ENCODE data around the gene NME4. TPM values are rescaled to one million over a fixed set of nuclear protein-coding genes. Genes with fewer than 3 reads are reported as not detected.
"Not testable (repeated sequence)": the region's sequence is repeated elsewhere in the genome, so short reads cannot be mapped to it uniquely, and the experiment has no call there.

Gene NME4
- polyA plus RNA-seq (2013, experiment 1 of 4) = 279 TPM
- 259 TPM for polyA plus RNA-seq (2013, experiment 2 of 4)
- 305 TPM for polyA plus RNA-seq (2013, experiment 3 of 4)
- 341 TPM for polyA plus RNA-seq (2013, experiment 4 of 4)

GRCh38 chr16:397135-397661 lies at the start of gene NME4:
NME4 (plus strand) TSS chr16:397199; CDS start chr16:397223, 24 bp downstream.
- H3K27ac ChIP-seq (ENCODE audit: insufficient read depth, low read depth, low read length, poor library complexity, severe bottlenecking) = peak within 1 kb of the TSS; percentile 77

GRCh38 chr16:347203-347602 lies 49.8 kb upstream of the NME4 start:
- WGBS, 2 experiments = 91 to 94% methylated on average over 6 of the region's 6 CpGs
- H3K27ac ChIP-seq (ENCODE audit: insufficient read depth, low read depth, low read length, poor library complexity, severe bottlenecking) = no peak overlapping the region
- H3K36me3 ChIP-seq (ENCODE audit: control insufficient read depth, insufficient read depth, low read length) = peaks cover 8% of the 10 kb centered on the region

More at GRCh38 chr16:397135-397661, at the start of gene NME4:
- H3K4me3 ChIP-seq (ENCODE audit: insufficient read depth, low read depth, low read length) = peak within 1 kb of the TSS; percentile 69
- no peaks in the 10 kb centered on the region for H3K27me3 ChIP-seq (ENCODE audit: control insufficient read depth, insufficient read depth, low read length, poor library complexity, severe bottlenecking)
- no peaks in the 10 kb centered on the region for H3K9me3 ChIP-seq (ENCODE audit: control insufficient read depth, low read length)
- WGBS, 2 experiments = 1% methylated on average over 69 to 71 of the region's 75 CpGs
- peaks cover 8% of the 10 kb centered on the region for H3K4me1 ChIP-seq (ENCODE audit: control insufficient read depth, insufficient read depth, low read length)
- H3K36me3 ChIP-seq (ENCODE audit: control insufficient read depth, insufficient read depth, low read length) = peaks cover 5% of the 10 kb centered on the region

GRCh38 chr16:348495-348894 lies 48.5 kb upstream of the NME4 start:
- not testable (repeated sequence) for H3K27ac ChIP-seq (ENCODE audit: insufficient read depth, low read depth, low read length, poor library complexity, severe bottlenecking); H3K27me3 ChIP-seq (ENCODE audit: control insufficient read depth, insufficient read depth, low read length, poor library complexity, severe bottlenecking); H3K36me3 ChIP-seq (ENCODE audit: control insufficient read depth, insufficient read depth, low read length); H3K4me1 ChIP-seq (ENCODE audit: control insufficient read depth, insufficient read depth, low read length); H3K9me3 ChIP-seq (ENCODE audit: control insufficient read depth, low read length); H3K4me3 ChIP-seq (ENCODE audit: insufficient read depth, low read depth, low read length)
- 95% methylated on average over 8 to 9 of the region's 10 CpGs for WGBS, 2 experiments

More at GRCh38 chr16:347203-347602, 49.8 kb upstream of the NME4 start:
- H3K9me3 ChIP-seq (ENCODE audit: control insufficient read depth, low read length) = no peaks in the 10 kb centered on the region
- no peak overlapping the region for H3K4me3 ChIP-seq (ENCODE audit: insufficient read depth, low read depth, low read length)
- no peaks in the 10 kb centered on the region for H3K27me3 ChIP-seq (ENCODE audit: control insufficient read depth, insufficient read depth, low read length, poor library complexity, severe bottlenecking)
- no peaks in the 10 kb centered on the region for H3K4me1 ChIP-seq (ENCODE audit: control insufficient read depth, insufficient read depth, low read length)

GRCh38 chr16:349211-349610 lies 47.8 kb upstream of the NME4 start:
- Histone ChIP-seq H3K9me3 (ENCODE audit: control insufficient read depth, low read length) (no peaks in the 10 kb centered on the region), H3K27ac (ENCODE audit: insufficient read depth, low read depth, low read length, poor library complexity, severe bottlenecking) (no peak overlapping the region), H3K4me1 (ENCODE audit: control insufficient read depth, insufficient read depth, low read length) (no peaks in the 10 kb centered on the region), H3K36me3 (ENCODE audit: control insufficient read depth, insufficient read depth, low read length) (peaks cover 7% of the 10 kb centered on the region), H3K4me3 (ENCODE audit: insufficient read depth, low read depth, low read length) (no peak overlapping the region), H3K27me3 (ENCODE audit: control insufficient read depth, insufficient read depth, low read length, poor library complexity, severe bottlenecking) (no peaks in the 10 kb centered on the region)
- 93 to 94% methylated on average over 7 of the region's 7 CpGs for WGBS, 2 experiments

GRCh38 chr16:350203-350602 lies 46.8 kb upstream of the NME4 start:
- no peak overlapping the region for H3K27ac ChIP-seq (ENCODE audit: insufficient read depth, low read depth, low read length, poor library complexity, severe bottlenecking)
- WGBS, 2 experiments = 86% methylated on average over 8 of the region's 8 CpGs

GRCh38 chr16:351804-352520 lies 45.0 kb upstream of the NME4 start:
- WGBS, 2 experiments = 0% methylated on average over 95 of the region's 95 CpGs
- Histone ChIP-seq H3K9me3 (ENCODE audit: control insufficient read depth, low read length) (no peaks in the 10 kb centered on the region), H3K27ac (ENCODE audit: insufficient read depth, low read depth, low read length, poor library complexity, severe bottlenecking) (no peak overlapping the region), H3K36me3 (ENCODE audit: control insufficient read depth, insufficient read depth, low read length) (no peaks in the 10 kb centered on the region), H3K4me1 (ENCODE audit: control insufficient read depth, insufficient read depth, low read length) (no peaks in the 10 kb centered on the region), H3K4me3 (ENCODE audit: insufficient read depth, low read depth, low read length) (peak overlapping the region; percentile 70), H3K27me3 (ENCODE audit: control insufficient read depth, insufficient read depth, low read length, poor library complexity, severe bottlenecking) (no peaks in the 10 kb centered on the region)

More at GRCh38 chr16:350203-350602, 46.8 kb upstream of the NME4 start:
- Histone ChIP-seq H3K9me3 (ENCODE audit: control insufficient read depth, low read length) (no peaks in the 10 kb centered on the region), H3K4me3 (ENCODE audit: insufficient read depth, low read depth, low read length) (no peak overlapping the region), H3K27me3 (ENCODE audit: control insufficient read depth, insufficient read depth, low read length, poor library complexity, severe bottlenecking) (no peaks in the 10 kb centered on the region), H3K4me1 (ENCODE audit: control insufficient read depth, insufficient read depth, low read length) (no peaks in the 10 kb centered on the region), H3K36me3 (ENCODE audit: control insufficient read depth, insufficient read depth, low read length) (peaks cover 5% of the 10 kb centered on the region)

- Histone ChIP-seq H3K36me3 (ENCODE audit: control insufficient read depth, insufficient read depth, low read length) (no peaks in the 10 kb centered on the region), H3K4me1 (ENCODE audit: control insufficient read depth, insufficient read depth, low read length) (no peaks in the 10 kb centered on the region), H3K4me3 (ENCODE audit: insufficient read depth, low read depth, low read length) (peak within 1 kb of the TSS; percentile 70), H3K27me3 (ENCODE audit: control insufficient read depth, insufficient read depth, low read length, poor library complexity, severe bottlenecking) (no peaks in the 10 kb centered on the region), H3K9me3 (ENCODE audit: control insufficient read depth, low read length) (no peaks in the 10 kb centered on the region), H3K27ac (ENCODE audit: insufficient read depth, low read depth, low read length, poor library complexity, severe bottlenecking) (no peak within 1 kb of the TSS)
- WGBS, 2 experiments = 1% methylated on average over 113 of the region's 113 CpGs
Observed at GRCh38 chr16:352547-353403, 44.2 kb upstream of the NME4 start, which contains the start of gene AXIN1. AXIN1 (minus strand) TSS chr16:352723; CDS start chr16:347025, 5,698 bp downstream.

- Histone ChIP-seq H3K27me3 (ENCODE audit: control insufficient read depth, insufficient read depth, low read length, poor library complexity, severe bottlenecking) (no peaks in the 10 kb centered on the region), H3K36me3 (ENCODE audit: control insufficient read depth, insufficient read depth, low read length) (no peaks in the 10 kb centered on the region), H3K9me3 (ENCODE audit: control insufficient read depth, low read length) (no peaks in the 10 kb centered on the region), H3K4me1 (ENCODE audit: control insufficient read depth, insufficient read depth, low read length) (no peaks in the 10 kb centered on the region), H3K4me3 (ENCODE audit: insufficient read depth, low read depth, low read length) (peak overlapping the region; percentile 30), H3K27ac (ENCODE audit: insufficient read depth, low read depth, low read length, poor library complexity, severe bottlenecking) (no peak overlapping the region)
- 70 to 71% methylated on average over 25 of the region's 25 CpGs for WGBS, 2 experiments
Observed at GRCh38 chr16:353404-354290, 43.4 kb upstream of the NME4 start.

- Histone ChIP-seq H3K4me1 (ENCODE audit: control insufficient read depth, insufficient read depth, low read length) (no peaks in the 10 kb centered on the region), H3K4me3 (ENCODE audit: insufficient read depth, low read depth, low read length) (no peak overlapping the region), H3K27me3 (ENCODE audit: control insufficient read depth, insufficient read depth, low read length, poor library complexity, severe bottlenecking) (no peaks in the 10 kb centered on the region), H3K36me3 (ENCODE audit: control insufficient read depth, insufficient read depth, low read length) (no peaks in the 10 kb centered on the region), H3K9me3 (ENCODE audit: control insufficient read depth, low read length) (no peaks in the 10 kb centered on the region), H3K27ac (ENCODE audit: insufficient read depth, low read depth, low read length, poor library complexity, severe bottlenecking) (no peak overlapping the region)
- WGBS, 2 experiments = 92 to 93% methylated on average over 12 of the region's 12 CpGs
Observed at GRCh38 chr16:354291-354881, 42.6 kb upstream of the NME4 start.
